HG03571 (cell line): ENCODE results near the gene TRH.

Experiments used
- ATAC-seq: cut with Tn5 transposase; IDR thresholded peaks from one replicate; pipeline ENCODE4 v1.9.1; 2021; ENCODE audit not compliant: unreplicated experiment

Gene TRH, protein sequence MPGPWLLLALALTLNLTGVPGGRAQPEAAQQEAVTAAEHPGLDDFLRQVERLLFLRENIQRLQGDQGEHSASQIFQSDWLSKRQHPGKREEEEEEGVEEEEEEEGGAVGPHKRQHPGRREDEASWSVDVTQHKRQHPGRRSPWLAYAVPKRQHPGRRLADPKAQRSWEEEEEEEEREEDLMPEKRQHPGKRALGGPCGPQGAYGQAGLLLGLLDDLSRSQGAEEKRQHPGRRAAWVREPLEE

DNA sequence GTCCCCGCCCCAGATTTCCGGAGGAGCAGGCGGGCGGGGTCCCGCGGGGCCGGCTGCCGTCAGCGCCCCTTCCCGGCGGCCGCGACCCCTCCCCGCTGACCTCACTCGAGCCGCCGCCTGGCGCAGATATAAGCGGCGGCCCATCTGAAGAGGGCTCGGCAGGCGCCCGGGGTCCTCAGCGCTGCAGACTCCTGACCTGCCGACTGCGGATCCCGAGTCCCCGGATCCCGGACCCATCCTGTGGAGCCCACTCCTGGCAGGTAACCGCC, at the start of gene TRH:
Gene TRH, plus strand, starts transcription at position 157 of the 269 bp plus-strand sequence. CDS start 1,097 bp downstream, outside the sequence.
- no peak for ATAC-seq

DNA sequence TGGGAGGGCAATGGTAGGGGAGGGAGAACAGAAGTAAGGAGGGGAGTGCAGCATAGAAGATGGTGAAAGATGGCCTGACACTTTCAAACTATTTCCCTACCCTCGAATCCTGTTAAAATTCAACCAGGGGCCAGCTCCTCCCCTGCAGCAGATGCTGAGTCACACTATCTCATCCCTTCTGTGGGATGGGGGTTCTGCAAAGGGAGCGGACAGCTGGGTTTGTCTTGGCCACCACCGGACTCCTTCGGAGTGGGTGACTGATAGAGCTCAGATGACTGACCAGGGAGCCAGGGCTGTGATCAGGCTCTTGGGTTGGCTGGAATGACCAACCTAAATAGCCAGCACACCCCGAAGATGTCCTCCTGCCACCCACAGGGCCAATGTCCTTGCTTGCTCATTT, 47.4 kb upstream of the TRH start:
- no peak for ATAC-seq

DNA sequence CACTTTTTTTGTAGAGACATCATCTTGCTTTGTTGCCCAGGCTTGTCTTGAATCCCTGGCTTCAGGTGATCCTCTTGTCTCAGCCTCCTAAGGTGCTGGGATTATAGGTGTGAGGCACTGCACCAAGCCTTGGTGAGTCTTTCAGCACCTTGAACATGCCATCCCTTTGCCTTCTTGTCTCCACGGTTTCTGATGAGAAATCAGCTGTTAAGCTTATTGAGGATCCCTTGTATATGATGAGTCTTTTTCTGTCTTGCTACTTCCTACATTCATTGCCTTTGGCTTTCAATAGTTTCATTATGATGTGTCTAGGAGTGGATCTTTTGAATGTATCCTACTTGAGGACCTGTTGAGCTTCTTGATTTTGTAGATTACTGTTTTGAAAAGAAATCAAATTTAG, 45.1 kb upstream of the TRH start:
- no peak for ATAC-seq

DNA sequence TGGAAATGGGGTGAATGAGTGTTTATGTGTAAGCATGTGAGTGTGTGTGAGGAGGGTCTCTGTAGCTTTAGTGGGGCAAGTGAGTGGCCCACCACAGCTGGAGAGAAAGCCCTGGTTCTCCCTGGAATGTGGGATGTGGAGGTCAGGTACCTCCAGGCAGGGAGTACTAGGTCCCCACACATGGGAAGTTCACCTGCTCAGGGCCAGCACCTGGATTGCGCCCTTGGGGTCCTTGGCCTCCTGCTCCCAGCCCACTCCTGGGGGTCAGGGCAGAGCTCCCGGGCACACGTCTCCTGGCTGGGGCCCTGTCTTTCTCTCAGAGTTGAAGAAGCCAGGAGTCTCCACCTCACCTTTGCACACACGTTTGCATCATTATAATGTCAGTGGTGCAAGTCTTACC, 41.0 kb upstream of the TRH start:
- no peak for ATAC-seq

DNA sequence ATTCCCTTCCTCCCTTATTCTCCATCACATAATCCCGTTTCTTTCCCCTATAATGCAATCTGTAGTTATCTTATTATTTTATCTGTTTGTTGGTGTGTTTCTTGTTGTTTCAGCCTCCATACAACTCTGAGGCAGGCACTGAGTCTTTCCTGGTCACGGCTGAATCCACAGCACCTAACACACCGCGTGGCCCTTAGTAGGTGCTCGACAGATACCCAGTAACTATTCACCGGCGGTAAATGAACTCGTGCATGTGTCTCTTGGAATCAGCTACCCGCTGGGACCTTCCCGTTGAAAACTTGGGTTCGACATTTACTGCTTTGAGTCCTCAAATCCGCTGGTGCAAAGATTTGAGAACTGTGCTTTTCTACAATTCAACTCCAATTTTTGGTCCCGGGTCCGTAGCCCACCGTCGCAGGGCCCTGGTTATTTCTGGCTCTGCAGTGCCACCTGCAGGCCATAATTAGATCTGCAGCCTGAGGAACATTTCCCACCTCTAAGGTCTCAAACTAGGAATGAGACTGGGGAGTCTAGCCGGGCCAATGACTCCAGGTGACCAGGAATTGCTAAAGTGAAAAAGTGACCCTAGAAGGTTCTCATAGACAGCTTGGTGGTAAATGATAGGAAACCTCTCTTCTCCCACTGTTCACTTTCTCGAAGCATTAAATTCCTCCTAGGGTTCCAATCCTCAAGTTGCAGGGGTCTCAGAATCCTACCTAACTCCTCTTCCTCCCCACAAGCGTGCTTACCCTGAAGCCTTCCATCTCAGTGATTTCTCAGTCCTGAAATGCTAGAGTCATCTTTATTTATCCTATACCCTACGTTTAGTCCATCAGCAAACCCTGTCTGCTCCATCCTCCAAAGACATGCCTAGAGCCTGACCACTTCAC, 40.0 kb upstream of the TRH start:
- ATAC-seq = no peak

GRCh38 chr3:129936757-129937156, 37.8 kb upstream of the TRH start:
- no peak for ATAC-seq

- ATAC-seq = no peak
These were observed 36.8 kb upstream of the TRH start for GRCh38 chr3:129937717-129938116.

- ATAC-seq = no peak
These were observed 36.2 kb upstream of the TRH start for GRCh38 chr3:129938140-129938930.

DNA sequence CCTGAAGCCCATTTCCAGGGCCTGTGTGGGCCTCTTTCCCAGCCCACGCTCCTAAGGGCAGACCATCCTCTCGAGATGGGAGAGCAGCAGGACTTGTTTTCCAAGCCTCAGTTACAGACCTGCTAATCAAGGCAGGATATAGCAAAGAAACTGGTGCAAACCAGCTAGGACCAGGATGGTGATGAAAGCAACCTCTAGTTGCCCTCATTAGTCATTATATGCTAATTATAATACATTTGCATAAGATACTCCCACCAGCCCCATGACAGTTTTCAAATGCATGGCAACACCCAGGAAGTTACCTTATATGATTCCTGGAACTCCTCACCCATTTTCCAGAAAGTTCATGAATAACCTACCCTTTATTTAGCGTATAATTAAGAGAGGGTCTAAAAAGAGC, 34.4 kb upstream of the TRH start:
- ATAC-seq = no peak

DNA sequence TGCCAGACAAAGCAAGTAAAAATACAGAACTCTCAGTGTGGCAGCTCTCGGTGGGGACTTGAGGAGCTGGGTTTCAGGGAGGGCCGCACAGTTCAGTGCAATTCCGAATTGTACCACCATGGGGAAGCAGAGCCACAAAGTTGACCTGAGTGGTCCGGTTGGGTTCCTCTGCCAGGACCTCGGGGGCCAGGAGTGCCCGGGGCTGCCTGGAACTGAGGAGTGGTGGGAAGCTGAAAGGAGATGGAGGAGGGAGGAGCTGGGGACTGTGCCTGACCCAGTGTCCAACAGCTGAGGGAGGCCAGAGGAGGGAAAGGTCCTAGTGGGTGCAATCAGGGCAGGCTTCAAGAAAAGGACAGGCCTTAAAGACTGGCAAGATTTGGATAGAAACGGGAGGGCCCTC, 32.2 kb upstream of the TRH start:
- no peak for ATAC-seq

- ATAC-seq = no peak
These were observed 31.5 kb upstream of the TRH start for GRCh38 chr3:129943020-129943419.

DNA sequence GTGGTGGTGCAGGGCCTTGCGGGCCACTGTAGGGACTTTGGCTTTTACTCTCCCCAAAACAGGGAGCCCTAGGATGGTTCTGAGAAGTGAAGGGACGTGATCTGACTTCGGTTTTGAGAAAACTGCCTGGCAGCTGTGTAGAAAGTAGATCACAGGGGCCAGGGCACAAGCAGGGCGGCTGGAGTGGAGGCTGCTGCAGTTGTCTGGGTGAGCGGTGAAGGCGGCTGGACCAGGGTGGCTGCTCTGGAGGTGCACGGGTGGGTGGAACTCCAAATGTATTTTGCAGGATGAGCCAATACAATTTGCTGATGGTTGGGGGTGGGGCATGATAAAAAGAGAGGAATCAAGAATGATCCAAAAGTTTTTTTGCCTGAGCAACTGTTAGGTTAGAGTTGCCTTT, 29.8 kb upstream of the TRH start:
- ATAC-seq = no peak

- no peak for ATAC-seq
These were observed 26.8 kb upstream of the TRH start for GRCh38 chr3:129947538-129948240.

DNA sequence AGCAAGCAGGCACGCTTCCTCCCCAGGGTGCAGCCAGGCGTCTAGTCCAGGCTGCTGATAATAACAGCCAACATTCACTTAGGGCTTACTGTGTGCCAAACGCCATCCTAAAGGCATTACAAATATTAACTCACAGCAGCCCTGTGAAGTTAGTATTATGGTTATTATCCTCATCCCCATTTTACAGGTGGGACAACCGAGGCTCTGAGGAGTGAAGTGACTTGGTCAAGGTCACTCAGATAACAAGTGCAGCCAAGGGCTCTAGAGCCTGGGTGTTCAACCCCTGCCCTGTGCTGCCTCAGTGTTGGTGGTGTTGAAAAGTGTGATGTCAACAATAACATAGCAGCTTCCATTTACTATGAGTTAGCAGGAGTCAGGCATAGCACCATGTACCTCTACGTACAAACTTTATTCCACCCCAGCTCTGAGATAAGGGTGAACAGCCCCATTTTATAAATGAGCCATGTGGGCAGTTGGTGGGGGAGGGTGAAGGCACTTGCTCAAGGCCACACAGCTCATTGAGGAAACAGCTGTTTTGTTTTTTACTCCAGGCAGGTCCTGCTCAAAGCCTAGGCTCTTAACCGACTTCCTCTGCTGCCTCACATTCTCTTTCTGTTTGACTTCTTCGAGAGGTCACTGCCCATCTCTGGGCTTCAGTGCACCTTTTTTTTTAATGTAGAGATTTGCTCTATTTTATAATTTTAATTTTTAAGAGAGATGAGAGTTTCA, 24.0 kb upstream of the TRH start:
- no peak for ATAC-seq

DNA sequence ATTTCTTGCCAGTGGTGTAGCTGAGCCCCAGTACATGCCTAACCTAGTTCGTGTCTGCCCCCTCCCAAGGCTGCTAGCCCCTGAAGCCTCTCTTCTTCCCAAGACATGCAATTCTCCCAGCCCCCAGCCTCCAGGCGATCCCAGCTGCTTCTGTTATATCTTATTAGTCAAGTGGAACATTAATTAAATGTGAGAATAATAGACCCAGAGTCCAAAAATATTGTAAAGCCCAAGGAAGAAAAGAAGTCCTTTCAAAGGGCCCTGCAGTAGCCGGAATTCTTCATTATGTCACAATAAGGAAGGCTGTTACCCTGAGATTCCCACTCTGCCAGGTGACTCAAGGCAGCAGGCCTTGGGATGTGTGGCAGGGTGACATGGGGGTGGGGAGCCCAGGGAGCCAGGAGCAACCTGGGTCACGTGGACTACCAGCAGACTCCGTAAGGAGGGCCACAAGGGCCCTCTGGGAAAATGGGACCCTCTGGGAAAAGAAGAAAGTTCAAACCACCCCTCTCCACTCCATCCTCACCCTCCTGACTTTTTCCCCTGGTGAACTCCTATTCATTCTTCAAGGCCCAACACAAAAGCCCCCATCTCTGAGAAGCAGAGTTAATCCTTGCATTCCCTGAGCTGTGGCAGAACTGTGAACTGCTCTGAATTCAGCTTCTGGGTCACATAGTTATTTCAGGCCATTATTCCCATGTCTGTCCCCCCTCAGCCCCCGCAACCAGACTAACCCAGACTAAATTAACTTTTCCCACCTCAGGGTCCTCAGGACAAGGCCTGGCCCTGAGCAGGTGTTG, 21.8 kb upstream of the TRH start:
- no peak for ATAC-seq

DNA sequence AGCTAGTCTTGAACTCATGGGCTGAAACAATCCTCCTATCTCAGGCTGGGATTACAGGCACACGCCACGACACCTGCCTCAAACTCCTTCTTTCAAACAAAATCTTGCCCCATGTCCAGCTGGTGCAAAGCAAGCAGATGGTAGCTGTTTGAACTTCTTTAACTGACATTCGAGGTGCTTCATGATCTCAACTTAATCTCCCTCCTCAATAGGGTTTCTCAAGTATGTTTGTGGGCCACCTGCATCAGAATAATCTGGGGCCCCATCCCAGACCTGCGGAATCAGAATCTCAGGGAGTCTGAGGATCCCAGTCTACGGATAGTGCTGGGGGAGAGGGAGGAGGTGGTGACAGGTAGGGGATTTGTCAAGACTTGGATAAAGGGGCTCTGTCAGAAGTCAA, 20.9 kb upstream of the TRH start:
- ATAC-seq = no peak

GRCh38 chr3:129954514-129954913, 20.0 kb upstream of the TRH start:
- no peak for ATAC-seq

DNA sequence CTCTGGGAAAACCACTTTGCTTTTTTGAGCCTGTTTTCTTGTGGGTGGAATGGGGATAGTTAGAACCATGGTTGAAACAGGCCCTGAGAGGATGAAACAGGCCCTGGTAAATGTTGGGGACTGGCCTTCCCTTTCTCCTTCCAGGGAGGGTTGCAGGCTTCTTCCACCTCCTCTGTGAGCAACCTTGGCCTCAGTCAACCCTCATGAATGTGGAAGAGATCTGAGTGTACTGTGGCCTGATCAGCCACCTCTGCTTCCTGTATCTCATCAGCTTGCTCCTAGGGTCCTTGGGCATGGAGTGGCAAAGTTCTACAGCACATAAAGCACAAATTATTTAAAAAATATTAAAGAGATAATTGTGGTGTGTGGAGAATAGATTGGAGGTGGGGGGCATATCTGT, 17.6 kb upstream of the TRH start:
- no peak for ATAC-seq

GRCh38 chr3:129958755-129959154, 15.8 kb upstream of the TRH start:
- no peak for ATAC-seq

- no peak for ATAC-seq
These were observed 13.4 kb upstream of the TRH start for GRCh38 chr3:129961141-129961541.
